EH (cell line): ENCODE data around the gene CHD6.

Source experiments
- DNase-seq: peaks from one replicate; pipeline ENCODE4 v3.0.0-alpha.2; 2015; ENCODE audit warnings: low read depth

CHD6 gene

GRCh38 chr20:41367956-41368355, 250.2 kb downstream of the CHD6 start:
- DNase-seq: no peak

GRCh38 chr20:41367393-41367695, 250.8 kb downstream of the CHD6 start:
- DNase-seq: no peak

DNA sequence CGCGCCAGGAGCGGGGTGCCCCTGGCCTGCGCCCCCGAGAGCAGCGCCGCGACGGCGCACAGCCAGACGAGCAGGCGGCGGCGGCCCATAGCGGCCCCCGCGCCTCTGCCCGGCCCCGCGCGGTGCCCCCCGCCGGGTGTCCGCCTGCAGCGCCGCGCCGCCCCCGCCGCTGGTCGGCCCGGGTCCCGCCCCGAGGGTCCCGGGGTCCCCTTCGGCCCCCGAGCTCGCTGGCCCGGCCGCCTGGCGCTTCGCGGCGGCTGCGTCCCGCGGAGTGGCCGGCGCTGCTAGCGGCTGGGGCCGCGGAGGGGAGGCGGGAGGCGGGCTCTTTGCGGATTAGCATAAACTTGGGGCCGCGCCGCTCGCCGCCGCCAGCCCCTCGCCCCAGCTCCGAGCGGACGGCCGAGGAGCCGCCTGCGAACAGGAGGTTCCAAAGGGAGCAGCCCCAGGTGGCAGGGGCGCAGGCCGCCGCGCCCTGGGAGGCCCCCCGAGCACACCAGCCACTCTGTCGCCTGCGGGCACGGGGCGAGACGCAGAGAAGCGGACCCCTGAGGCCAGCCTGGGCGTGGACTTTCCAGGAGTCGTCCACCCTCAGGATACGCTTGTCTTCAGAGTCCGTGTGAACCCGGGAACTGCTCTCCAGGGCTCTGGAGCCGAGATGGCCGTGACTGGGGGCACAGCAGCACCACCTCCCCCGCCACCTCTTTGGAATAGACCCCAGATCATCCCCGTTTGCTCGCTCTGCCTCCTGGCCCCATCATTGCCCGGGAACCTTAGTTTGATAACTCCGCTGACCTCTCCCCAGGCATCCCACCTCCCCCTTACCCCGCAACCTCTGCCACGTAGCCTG, 251.4 kb downstream of the CHD6 start, which contains the start of gene EMILIN3:
Gene EMILIN3, minus strand, starts transcription at position 273 of the 847 bp plus-strand sequence. Its CDS starts 184 bp downstream, at position 89.
- no peak for DNase-seq

- DNase-seq: no peak
Observed at GRCh38 chr20:41365777-41366545, 252.2 kb downstream of the CHD6 start.

DNA sequence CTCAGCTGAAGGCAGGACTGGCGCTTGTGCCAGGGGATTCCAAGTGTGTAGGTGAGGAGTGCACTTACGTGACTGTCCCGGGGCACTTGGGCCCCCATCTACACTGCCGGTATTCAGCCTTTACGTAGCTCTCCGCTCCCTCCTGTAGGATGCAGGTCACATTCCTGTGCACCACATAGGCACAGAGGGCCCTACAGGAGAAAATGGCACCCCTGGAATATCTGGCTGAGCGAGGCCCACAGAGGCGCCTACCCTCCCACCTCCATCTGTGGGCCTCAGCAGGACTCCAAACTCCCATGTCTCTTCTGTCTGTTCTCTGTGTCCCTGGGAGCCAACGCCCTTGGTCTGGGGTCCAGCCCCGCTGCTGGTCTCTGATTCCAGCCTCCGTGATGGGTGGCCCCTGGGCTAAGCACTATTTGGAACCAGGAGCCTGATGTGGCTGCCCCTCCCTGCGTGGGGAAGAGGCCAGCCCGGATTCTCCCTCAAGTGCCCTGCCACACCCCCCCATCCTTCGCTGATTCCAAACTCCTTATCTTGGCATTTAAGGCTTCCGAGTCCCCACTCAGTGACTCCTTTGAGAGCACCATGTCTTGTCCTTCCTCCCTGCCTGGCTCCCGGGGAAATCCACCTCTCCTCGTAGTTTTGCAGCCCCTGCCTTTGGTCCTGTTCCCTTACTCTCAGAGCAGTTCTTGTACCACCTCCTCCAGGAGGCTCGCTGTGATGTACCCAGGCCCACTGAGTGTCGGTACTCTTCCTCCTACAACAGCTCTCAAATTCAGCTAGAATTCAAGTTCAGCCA, 253.0 kb downstream of the CHD6 start:
- no peak for DNase-seq

- DNase-seq: no peak
Observed at GRCh38 chr20:41364236-41364855, 253.8 kb downstream of the CHD6 start.

DNA sequence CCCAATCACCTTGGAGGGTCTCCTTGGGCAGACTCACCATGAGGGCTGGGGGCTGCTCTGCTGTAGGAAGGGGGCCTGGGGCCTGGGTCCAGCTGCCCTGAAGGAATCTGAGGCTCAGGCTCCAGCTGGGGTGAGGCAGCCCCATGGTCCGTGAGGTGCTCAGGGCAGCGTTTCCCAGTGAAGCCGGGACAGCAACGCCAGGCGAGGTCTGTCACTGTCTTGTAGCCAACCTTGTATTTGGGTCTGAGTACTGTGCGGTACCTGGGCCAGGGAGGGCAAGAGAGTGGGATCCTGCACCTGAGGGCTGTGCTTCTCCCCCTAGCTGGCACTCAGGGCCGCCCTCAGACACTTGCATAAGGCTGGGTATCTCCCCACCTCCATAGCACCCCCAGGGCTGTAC, 254.6 kb downstream of the CHD6 start:
- no peak for DNase-seq

DNA sequence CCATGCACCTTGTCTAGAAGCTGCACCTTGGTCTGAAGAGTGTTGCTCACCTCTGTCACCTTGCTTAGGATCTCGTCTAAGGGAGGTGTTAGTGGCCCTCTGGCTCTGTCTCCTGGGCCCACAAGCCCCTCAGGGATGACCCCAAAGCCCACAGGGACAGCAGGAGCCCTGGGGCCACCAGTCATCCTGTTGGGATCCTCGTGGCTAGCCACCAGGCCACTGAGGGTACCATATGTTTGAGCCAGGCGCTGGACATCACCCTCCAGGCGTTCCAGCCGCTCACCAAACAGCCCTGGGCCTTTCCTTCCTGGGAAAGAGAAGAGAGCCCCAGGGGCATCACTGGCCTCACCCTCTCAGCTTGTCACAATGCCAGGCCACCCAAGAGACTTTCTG, 255.4 kb downstream of the CHD6 start:
- no peak for DNase-seq

DNA sequence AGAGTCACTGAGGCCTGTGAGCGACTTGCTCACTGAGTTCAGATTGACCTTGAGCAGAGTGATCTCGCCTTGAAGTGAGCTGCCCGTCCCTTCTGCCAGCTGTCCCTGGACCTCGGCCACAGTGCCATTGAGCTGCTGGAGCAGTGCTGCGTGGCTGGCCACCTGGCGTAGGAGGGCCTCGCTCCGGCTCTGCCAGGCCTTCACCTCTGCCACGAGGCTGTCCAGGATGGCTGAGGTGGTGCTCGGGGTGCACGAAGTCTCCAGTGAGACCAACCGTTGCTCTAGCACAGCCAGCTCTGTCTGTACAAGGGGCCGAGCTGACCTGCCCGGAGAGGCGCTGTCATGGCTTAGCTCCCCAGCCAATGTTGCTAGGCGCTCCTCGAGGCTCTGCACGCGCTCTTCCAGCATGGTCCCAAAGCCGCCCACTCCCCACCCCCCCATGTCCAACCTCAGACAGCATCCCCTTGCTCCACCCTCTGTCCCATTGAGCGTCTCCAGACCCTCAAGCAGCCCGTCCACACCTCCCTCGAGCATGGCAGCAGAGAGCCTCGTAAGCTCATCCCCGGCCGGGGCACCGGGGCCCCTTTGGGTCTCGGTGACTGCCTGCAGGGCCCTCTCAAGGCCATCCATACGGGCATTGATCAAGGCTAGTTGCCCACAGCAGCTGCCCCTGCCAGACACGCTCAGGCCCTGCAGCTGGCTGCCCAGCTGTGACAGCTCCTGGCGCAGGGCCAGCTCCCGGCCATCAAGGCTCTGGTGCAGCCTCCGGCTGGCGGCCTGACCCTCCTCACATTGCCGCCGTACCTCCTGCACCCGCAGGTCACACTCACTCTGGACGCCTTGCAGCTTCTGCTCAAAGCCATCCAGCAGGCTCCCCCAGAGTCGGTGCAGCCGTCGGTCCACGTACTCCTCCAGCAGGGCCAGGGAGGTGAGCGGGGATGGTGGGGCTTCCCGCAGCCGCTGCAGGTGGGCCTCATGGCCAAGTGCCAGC, 256.1 kb downstream of the CHD6 start:
- no peak for DNase-seq

DNA sequence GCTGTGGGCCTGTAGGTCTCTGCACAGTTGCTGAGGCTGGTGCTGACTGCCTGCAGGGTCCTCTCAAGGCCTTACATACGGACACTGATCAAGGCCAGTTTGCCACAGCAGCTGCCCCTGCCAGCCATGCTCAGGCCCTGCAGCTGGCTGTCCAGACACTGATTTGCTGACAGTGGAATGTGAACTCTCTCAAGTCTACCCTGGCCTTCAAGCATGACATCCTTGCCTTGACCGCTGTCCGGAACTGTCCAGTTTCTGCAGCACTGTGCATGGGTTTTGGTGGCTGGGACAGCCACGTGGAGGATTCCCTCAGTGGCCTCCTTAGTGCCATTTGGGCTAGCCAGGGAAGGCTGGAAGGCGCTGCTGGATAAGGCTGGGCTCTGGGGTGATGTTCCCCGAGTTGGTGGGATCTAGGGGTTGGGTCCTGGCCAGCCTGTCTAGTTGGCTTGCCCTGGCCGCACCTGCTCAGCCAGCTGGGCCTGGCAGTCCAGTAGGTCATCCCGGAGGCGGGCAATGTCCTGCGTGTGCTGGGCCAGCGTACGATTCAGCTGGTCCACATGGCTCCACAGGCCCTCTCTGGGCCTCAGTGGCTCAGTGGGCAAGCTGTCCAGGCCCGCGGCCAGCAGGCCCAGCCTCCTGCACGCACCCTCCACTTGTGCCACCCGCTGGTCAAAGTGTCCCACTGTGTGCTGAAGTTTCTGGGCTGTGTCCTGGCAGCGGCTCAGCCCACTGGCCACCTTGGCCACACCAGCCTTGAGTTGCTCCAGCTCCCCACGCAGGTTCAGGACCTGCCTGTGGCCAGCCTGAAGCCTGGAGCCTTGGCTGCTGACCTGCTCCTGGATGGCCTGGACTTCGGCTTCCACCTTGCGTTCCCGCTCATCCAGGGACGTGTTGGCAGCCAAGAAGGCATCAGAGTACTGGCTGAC, 257.1 kb downstream of the CHD6 start:
- no peak for DNase-seq

- DNase-seq: no peak
Observed at GRCh38 chr20:41359541-41360011, 258.6 kb downstream of the CHD6 start.

- no peak for DNase-seq
Observed at GRCh38 chr20:41358717-41359116, 259.5 kb downstream of the CHD6 start.

DNA sequence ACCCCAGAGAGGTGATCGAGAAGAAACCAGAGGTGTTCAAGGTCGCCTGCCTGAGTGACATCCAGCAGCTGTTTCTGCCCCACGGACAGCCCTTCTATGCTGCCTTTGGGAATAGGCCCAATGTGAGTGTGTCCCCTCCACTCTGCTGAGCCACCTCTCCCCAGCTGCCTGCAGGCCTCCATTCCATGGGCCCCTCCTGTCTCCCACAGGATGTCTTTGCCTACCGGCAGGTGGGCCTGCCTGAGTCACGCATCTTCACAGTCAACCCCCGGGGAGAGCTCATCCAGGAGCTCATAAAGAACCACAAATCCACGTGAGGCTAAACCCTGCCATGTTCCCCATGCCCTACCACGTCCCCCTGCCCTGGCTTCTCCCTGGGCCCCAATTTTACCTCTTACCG, 259.9 kb downstream of the CHD6 start:
- no peak for DNase-seq

DNA sequence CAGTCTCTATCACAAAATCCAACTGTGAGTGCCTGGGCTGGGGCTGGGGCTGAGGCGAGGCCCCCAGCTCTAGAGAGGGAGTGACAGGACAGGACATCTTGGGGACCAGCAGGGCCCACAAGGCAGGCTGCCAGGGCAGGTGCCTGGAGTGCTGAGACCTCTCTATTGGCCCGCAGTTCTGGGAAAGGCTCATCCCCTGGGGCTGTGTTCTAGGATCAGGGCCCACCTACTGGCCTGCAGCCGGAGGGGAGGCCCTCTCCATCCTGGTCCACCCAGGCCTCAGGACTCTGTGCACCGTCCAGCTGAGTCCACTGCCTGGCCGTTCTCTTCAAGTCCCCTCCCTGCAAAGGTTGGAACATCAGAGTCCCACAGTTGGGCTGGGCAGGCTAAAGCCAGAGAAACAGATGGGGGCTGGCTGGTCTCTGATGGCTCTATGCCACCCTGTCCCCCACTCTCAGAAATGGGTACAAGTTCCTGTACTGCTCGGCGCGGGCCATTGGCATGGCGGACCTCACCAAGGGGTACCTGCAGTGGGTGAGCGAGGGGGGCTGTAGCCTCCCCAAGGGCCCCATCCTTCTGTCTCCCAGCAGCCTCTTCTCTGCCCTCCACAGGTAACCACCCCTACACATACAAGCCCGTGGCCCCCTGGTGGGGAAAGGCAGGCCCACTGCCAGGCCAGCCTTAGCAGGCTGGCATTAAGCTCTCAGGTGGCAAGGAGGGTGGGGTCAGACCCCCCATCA, 260.6 kb downstream of the CHD6 start:
- DNase-seq: no peak

GRCh38 chr20:41356951-41357350, 261.2 kb downstream of the CHD6 start:
- DNase-seq: no peak

DNA sequence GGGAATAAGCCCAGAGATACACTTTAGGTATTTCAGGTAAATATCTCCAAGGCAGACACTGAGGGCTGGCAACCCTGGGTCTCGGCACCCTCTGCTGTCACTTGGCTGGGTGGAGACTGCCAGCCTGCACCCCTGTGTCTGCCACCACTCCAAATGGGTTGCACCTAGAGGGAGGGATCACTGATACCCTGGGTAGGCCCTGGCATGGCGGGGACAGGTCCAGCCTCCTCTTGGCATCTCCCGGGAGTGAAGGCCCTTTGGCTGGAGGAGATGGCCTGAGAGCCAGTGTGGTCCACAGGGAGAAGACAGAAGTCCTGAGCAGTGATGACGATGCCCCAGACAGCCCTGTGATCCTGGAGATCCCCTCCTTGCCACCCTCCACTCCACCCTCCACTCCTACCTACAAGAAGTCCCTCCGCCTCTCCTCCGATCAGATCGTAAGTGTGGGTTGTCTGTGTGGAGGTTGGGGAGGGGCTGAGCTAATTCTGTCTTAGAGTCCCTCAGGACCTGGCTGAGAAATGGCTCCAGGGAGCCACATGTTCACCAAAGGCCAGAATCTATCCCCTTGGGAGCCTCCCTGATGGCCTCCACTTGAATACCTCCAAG, 262.5 kb downstream of the CHD6 start:
- no peak for DNase-seq

- no peak for DNase-seq
Observed at GRCh38 chr20:41355192-41355591, 263.0 kb downstream of the CHD6 start.

GRCh38 chr20:41353530-41353929, 264.6 kb downstream of the CHD6 start:
- DNase-seq: no peak

DNA sequence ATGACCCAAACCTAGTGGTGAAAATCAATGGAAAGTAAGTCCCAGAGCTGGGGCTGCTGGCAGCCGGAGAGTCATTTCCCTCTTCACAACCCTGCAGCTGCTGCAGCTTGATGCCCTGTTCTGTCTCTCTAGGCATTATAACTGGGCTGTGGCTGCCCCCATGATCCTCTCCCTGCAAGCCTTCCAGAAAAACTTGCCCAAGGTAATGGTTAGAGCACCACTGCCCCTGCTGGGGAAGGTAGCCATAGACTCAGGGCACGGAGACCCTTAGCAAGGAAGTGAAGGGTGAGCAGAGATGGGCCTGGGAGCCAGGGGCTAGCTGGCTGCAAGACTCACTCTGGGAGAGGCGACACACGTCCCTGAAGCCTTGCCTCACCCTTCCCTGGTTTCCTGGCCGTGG, 265.5 kb downstream of the CHD6 start:
- DNase-seq: no peak
